SK-N-SH treated with all-trans-retinoic acid at 6 μM for 48 hours (cell line): Measurements from ENCODE around the gene RBMS3.

ENCODE experiments used
- PATZ1 ChIP-seq: fragments of 250-450 bp; sonication (Bioruptor Pico); IDR thresholded peaks from 2 replicates; pipeline ENCODE4 v1.8.0; 2020; ENCODE audit warnings: mild to moderate bottlenecking, moderate library complexity, borderline replicate concordance
- SNAI2 ChIP-seq: fragments of 250-450 bp; sonication (Bioruptor Pico); IDR thresholded peaks from 2 replicates; pipeline ENCODE4 v1.5.0; 2020; ENCODE audit warnings: mild to moderate bottlenecking, moderate library complexity
- ZFP30 ChIP-seq: fragments of 450-650 bp; formaldehyde crosslinking; IDR thresholded peaks from 2 replicates; pipeline ENCODE4 v1.5.0; 2022; ENCODE audit warnings: mild to moderate bottlenecking, moderate library complexity
- TF ChIP-seq, protein P1 (sequence below): fragments of 250-450 bp; sonication (Bioruptor Pico); IDR thresholded peaks from 2 replicates; pipeline ENCODE4 v1.5.0; 2020; ENCODE audit warnings: mild to moderate bottlenecking, moderate library complexity

DNA sequence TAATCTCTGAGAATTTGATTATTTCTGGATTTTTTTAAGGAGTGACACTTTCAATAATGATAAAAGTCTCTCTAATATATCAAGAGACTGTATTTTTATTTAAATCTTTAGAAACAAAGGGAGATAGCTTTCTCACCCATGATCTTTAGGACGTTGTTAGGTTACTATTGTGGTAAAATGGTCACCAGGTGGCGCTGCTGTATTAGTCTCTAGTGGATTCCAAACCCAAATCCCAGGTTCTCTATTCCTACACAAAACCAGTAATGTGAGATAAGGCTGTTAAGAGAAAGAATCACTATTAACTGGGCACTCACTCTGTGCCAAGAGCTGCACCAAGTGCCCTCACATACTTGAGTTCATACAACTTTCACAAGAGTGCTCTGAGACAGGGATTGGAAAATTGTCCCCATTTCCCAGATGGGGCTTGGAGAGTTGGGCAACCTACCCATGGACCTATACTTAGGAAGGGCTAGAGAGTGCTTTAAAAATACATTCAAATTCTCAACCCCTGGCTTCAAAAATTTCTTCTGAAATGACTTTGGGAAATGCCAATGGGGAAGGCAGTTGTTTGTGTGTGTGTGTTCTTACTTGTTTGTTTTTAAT, 732.2 kb downstream of the RBMS3 start:
- TF ChIP-seq PATZ1 (no peak), ZFP30 (CRISPR knock-in tag) (no peak), SNAI2 (CRISPR knock-in tag) (no peak)
- TF ChIP-seq, protein P1, sequence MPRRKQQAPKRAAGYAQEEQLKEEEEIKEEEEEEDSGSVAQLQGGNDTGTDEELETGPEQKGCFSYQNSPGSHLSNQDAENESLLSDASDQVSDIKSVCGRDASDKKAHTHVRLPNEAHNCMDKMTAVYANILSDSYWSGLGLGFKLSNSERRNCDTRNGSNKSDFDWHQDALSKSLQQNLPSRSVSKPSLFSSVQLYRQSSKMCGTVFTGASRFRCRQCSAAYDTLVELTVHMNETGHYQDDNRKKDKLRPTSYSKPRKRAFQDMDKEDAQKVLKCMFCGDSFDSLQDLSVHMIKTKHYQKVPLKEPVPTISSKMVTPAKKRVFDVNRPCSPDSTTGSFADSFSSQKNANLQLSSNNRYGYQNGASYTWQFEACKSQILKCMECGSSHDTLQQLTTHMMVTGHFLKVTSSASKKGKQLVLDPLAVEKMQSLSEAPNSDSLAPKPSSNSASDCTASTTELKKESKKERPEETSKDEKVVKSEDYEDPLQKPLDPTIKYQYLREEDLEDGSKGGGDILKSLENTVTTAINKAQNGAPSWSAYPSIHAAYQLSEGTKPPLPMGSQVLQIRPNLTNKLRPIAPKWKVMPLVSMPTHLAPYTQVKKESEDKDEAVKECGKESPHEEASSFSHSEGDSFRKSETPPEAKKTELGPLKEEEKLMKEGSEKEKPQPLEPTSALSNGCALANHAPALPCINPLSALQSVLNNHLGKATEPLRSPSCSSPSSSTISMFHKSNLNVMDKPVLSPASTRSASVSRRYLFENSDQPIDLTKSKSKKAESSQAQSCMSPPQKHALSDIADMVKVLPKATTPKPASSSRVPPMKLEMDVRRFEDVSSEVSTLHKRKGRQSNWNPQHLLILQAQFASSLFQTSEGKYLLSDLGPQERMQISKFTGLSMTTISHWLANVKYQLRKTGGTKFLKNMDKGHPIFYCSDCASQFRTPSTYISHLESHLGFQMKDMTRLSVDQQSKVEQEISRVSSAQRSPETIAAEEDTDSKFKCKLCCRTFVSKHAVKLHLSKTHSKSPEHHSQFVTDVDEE: no peak
